GM12874 (cell line): ENCODE results near the gene PGP.

Source experiments
- TF ChIP-seq, protein P1 (sequence below): IDR thresholded peaks from 2 replicates; pipeline ENCODE4 v1.5.1; 2011; ENCODE audit warnings: low read depth, mild to moderate bottlenecking, control low read depth, low read length, moderate library complexity; ENCODE audit not compliant: insufficient read depth

Gene PGP

GRCh38 chr16:2179107-2179501, 35.5 kb downstream of the PGP start:
- TF ChIP-seq, protein P1, sequence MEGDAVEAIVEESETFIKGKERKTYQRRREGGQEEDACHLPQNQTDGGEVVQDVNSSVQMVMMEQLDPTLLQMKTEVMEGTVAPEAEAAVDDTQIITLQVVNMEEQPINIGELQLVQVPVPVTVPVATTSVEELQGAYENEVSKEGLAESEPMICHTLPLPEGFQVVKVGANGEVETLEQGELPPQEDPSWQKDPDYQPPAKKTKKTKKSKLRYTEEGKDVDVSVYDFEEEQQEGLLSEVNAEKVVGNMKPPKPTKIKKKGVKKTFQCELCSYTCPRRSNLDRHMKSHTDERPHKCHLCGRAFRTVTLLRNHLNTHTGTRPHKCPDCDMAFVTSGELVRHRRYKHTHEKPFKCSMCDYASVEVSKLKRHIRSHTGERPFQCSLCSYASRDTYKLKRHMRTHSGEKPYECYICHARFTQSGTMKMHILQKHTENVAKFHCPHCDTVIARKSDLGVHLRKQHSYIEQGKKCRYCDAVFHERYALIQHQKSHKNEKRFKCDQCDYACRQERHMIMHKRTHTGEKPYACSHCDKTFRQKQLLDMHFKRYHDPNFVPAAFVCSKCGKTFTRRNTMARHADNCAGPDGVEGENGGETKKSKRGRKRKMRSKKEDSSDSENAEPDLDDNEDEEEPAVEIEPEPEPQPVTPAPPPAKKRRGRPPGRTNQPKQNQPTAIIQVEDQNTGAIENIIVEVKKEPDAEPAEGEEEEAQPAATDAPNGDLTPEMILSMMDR: no peak

GRCh38 chr16:2178321-2179106, 36.1 kb downstream of the PGP start:
- TF ChIP-seq, protein P1: no peak

GRCh38 chr16:2177561-2177960, 37.1 kb downstream of the PGP start:
- TF ChIP-seq, protein P1: no peak

- TF ChIP-seq, protein P1: no peak
Observed at GRCh38 chr16:2177101-2177500, 37.5 kb downstream of the PGP start.

- TF ChIP-seq, protein P1: no peak
Observed at GRCh38 chr16:2176047-2176446, 38.6 kb downstream of the PGP start.

DNA sequence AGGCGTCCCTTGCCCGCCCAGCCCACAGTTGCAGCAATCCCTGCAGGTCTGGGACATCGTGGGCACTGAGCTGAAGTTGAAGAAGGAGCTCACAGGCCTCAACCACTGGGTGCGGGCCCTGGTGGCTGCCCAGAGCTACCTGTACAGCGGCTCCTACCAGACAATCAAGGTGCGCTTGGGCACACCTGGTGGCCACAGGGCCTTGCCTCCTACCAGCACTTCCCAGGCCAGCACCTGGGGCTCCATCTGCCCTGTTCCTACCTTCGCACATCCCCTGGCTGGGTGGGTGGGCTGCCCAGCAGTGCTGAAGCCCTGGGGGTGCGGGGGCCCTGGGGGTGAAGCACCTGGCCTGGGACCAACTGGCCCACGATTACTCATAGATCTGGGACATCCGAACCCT, 39.2 kb downstream of the PGP start:
- TF ChIP-seq, protein P1: no peak

- TF ChIP-seq, protein P1: no peak
Observed at GRCh38 chr16:2174396-2175131, 40.1 kb downstream of the PGP start.
